GM18520 (cell line): Measurements from ENCODE around the gene SUGP1.

Experiments
- ATAC-seq: cut with Tn5 transposase; IDR thresholded peaks from one replicate; pipeline ENCODE4 v1.9.1; 2021; ENCODE audit not compliant: unreplicated experiment

Gene SUGP1

DNA sequence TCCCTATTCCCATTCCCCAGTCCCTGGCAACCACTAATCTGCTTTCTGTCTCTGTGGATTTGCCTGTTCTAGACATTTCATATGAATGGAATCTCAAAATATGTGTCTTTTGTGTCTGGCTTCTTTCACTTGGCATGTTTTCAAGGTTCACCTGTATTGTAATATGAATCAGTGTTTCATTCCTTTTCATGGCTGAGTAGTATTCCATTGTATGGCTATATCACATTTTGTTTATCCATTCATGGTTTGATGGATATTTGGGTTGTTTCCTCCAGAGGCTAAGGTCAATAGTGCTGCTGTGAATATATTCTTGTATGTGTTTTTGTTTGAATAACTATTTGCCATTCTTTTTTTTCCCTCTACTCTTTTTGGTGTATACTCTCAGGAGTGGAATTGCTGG, 84.1 kb downstream of the SUGP1 start:
- ATAC-seq: no peak

DNA sequence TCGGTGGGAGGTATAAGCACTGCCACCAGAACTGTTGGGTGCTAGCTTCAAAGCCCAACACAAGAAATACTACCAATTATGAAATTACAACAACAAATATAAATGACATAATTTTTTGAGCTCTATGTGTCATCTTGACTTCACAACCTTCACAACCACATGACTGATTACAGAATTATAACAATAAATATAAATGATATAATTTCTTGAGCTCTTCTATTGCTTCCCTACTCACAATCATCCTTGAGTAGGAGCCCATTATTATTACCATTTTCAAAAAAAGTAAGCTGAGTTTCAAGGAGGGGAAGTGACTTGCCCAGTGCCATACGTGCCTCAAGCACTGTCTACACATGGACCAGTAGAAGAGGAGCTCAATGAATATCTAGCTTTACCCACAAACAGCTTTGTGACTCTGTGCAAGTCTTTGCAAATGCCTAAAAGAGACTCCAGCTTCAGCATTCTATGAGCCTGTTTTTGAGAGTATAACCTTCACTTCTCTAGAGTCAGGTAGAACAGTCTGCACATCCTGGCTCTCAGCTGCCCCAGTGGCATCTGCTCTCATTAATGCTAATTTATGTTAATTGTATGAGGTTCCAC, 86.0 kb downstream of the SUGP1 start:
- no peak for ATAC-seq

GRCh38 chr19:19232261-19232721, 88.0 kb downstream of the SUGP1 start:
- no peak for ATAC-seq

- ATAC-seq: no peak
Measured at GRCh38 chr19:19230999-19231398, 89.3 kb downstream of the SUGP1 start.

- ATAC-seq: no peak
Measured at GRCh38 chr19:19229701-19230100, 90.6 kb downstream of the SUGP1 start.

DNA sequence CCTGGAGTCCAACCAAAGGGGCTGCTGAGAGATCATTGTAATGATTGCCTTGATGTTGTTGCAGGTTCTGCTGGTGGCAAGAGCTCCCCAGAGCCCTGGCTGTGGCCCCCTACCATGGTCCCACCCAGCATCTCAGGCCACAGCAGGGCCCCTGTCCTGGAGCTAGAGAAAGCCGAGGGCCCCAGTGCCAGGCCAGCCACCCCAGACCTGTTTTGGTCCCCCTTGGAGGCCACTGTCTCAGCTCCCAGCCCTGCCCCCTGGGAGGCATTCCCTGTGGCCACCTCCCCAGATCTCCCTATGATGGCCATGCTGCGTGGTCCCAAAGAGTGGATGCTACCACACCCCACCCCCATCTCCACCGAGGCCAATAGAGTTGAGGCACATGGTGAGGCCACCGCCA, 93.1 kb downstream of the SUGP1 start:
- no peak for ATAC-seq

DNA sequence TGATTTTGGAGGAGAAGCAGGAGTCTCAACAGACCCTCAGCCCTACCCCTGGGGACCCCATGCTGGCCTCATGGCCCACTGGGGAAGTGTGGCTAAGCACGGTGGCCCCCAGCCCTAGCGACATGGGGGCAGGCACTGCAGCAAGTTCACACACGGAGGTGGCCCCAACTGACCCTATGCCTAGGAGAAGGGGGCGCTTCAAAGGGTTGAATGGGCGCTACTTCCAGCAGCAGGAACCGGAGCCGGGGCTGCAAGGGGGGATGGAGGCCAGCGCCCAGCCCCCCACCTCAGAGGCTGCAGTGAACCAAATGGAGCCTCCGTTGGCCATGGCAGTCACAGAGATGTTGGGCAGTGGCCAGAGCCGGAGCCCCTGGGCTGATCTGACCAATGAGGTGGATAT, 93.6 kb downstream of the SUGP1 start:
- no peak for ATAC-seq

DNA sequence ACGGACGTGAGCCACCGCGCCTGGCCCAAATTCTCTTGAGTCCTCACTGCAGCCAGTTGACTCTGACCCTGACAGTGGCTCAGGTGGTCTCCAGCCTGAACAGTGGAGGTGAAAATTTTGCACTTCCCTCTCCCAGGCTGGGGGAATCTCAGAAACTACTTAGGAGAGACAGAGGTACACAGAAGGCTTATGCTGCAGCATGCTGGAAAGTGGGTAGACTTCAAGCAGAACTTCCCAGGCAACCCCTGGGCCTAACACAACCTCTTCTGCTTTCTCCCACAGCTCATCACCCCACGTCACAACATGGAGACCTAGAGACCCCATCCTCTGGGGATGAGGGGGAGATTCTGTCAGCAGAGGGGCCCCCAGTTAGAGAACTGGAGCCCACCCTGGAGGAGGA, 94.1 kb downstream of the SUGP1 start:
- no peak for ATAC-seq
